ENCODE measurements around the gene MBTD1. TPM values are rescaled to one million over a fixed set of nuclear protein-coding genes. Genes with fewer than 3 reads are reported as not detected.

Gene MBTD1
- total RNA-seq, 6 donors from 2014 or later = 9.6 to 37.7 (median 14.1) TPM

GRCh38 chr17:51217946-51218345 lies 41.9 kb downstream of the MBTD1 start:
- peaks cover 6 to 89% (median 30%) of the 10 kb centered on the region in 4 donors for H3K36me3 ChIP-seq
- no peaks in the 10 kb centered on the region for H3K27me3 ChIP-seq
- DNase-seq (no peak), ATAC-seq (ENCODE audit: low FRiP score in 2 of 2) (no peak)
- no peak overlapping the region for H3K4me3 ChIP-seq
- no peak overlapping the region for H3K27ac ChIP-seq
- no peaks in the 10 kb centered on the region for H3K9me3 ChIP-seq
- no peak for TF ChIP-seq POLR2AphosphoS5 (IDR thresholded peaks at IDR 0.05)
- no peak for TF ChIP-seq POLR2A (IDR thresholded peaks at IDR 0.05)
- no peak for TF ChIP-seq EP300 (IDR thresholded peaks at IDR 0.05)
- no peak for TF ChIP-seq CTCF (IDR thresholded peaks at IDR 0.05)
- H3K4me1 ChIP-seq = no peaks in the 10 kb centered on the region
- 89 to 93% methylated on average over 1 of the region's 1 CpG for WGBS, 2 donors

- Histone ChIP-seq H3K36me3 (peaks cover 11 to 93% (median 33%) of the 10 kb centered on the region in 4 donors), H3K9me3 (no peaks in the 10 kb centered on the region), H3K4me3 (no peak overlapping the region), H3K27ac (no peak overlapping the region), H3K4me1 (no peaks in the 10 kb centered on the region), H3K27me3 (no peaks in the 10 kb centered on the region)
- DNase-seq (no peak), ATAC-seq (ENCODE audit: low FRiP score in 2 of 2) (no peak)
- TF ChIP-seq POLR2AphosphoS5 (IDR thresholded peaks at IDR 0.05) (no peak), POLR2A (IDR thresholded peaks at IDR 0.05) (no peak), EP300 (IDR thresholded peaks at IDR 0.05) (no peak)
- 79 to 95% methylated on average over 1 of the region's 1 CpG for WGBS, 2 donors
These were observed 44.9 kb downstream of the MBTD1 start for GRCh38 chr17:51214920-51215319.

GRCh38 chr17:51203838-51204237 lies 56.0 kb downstream of the MBTD1 start:
- H3K36me3 ChIP-seq = peaks cover 23 to 92% (median 37%) of the 10 kb centered on the region in 4 donors
- TF ChIP-seq POLR2AphosphoS5 (IDR thresholded peaks at IDR 0.05) = no peak
- no peak for TF ChIP-seq POLR2A (IDR thresholded peaks at IDR 0.05)
- TF ChIP-seq CTCF (IDR thresholded peaks at IDR 0.05) = no peak
- no peak for TF ChIP-seq EP300 (IDR thresholded peaks at IDR 0.05)
- no peak overlapping the region for H3K4me3 ChIP-seq
- no peaks in the 10 kb centered on the region for H3K27me3 ChIP-seq
- no peaks in the 10 kb centered on the region for H3K9me3 ChIP-seq
- DNase-seq (no peak), ATAC-seq (ENCODE audit: low FRiP score in 2 of 2) (no peak)
- H3K27ac ChIP-seq = no peak overlapping the region
- H3K4me1 ChIP-seq = peaks cover 0 to 4% (median 0%) of the 10 kb centered on the region in 4 donors

GRCh38 chr17:51200846-51201245 lies 59.0 kb downstream of the MBTD1 start:
- TF ChIP-seq POLR2AphosphoS5 (IDR thresholded peaks at IDR 0.05) = no peak
- no peak for TF ChIP-seq POLR2A (IDR thresholded peaks at IDR 0.05)
- no peak for TF ChIP-seq CTCF (IDR thresholded peaks at IDR 0.05)
- no peak for TF ChIP-seq EP300 (IDR thresholded peaks at IDR 0.05)
- 64 to 78% methylated on average over 2 of the region's 2 CpGs for WGBS, 2 donors
- no peaks in the 10 kb centered on the region for H3K9me3 ChIP-seq
- H3K27me3 ChIP-seq = no peaks in the 10 kb centered on the region
- no peak for DNase-seq
- no peak overlapping the region for H3K4me3 ChIP-seq
- ATAC-seq (ENCODE audit: low FRiP score in 2 of 2) = no peak
- H3K27ac ChIP-seq = no peak overlapping the region
- H3K36me3 ChIP-seq = peaks cover 11 to 89% (median 43%) of the 10 kb centered on the region in 4 donors
- H3K4me1 ChIP-seq = peaks cover 0 to 4% (median 0%) of the 10 kb centered on the region in 4 donors

- TF ChIP-seq CTCF (IDR thresholded peaks at IDR 0.05) (no peak), POLR2A (IDR thresholded peaks at IDR 0.05) (no peak), EP300 (IDR thresholded peaks at IDR 0.05) (no peak), POLR2AphosphoS5 (IDR thresholded peaks at IDR 0.05) (no peak)
- Histone ChIP-seq H3K27ac (no peak overlapping the region), H3K4me3 (no peak overlapping the region), H3K27me3 (no peaks in the 10 kb centered on the region), H3K9me3 (no peaks in the 10 kb centered on the region), H3K4me1 (peaks cover 0 to 4% (median 0%) of the 10 kb centered on the region in 4 donors), H3K36me3 (peaks cover 11 to 89% (median 41%) of the 10 kb centered on the region in 4 donors)
- ATAC-seq (ENCODE audit: low FRiP score in 2 of 2) (no peak), DNase-seq (no peak)
- WGBS, 2 donors = 82 to 90% methylated on average over 6 of the region's 6 CpGs
These were observed 59.6 kb downstream of the MBTD1 start for GRCh38 chr17:51200295-51200694.

Measured in upper lobe of left lung (tissue), 6 donors.